ENCODE results near the gene DLGAP1.

The DLGAP1 gene

GRCh38 chr18:3619746-3620145, 835.4 kb downstream of the DLGAP1 start (continued):
- no peak for TF ChIP-seq ISL1 (CRISPR knock-in tag; IDR thresholded peaks at IDR 0.05)
- no peak for TF ChIP-seq TCF4 (CRISPR knock-in tag; IDR thresholded peaks at IDR 0.05; ENCODE audit: borderline replicate concordance)

- TF ChIP-seq ZNF8 (CRISPR knock-in tag; IDR thresholded peaks at IDR 0.05) (no peak), PPARA (CRISPR knock-in tag; IDR thresholded peaks at IDR 0.05; ENCODE audit: borderline replicate concordance) (no peak), ZFP3 (CRISPR knock-in tag; IDR thresholded peaks at IDR 0.05) (no peak), ZNF70 (CRISPR knock-in tag; IDR thresholded peaks at IDR 0.05) (no peak), ISL1 (CRISPR knock-in tag; IDR thresholded peaks at IDR 0.05) (no peak), ARNTL (CRISPR knock-in tag; IDR thresholded peaks at IDR 0.05; ENCODE audit: borderline replicate concordance, low read depth) (no peak), CREB5 (CRISPR knock-in tag; IDR thresholded peaks at IDR 0.05; ENCODE audit: low read depth) (no peak), CSDC2 (CRISPR knock-in tag; IDR thresholded peaks at IDR 0.05) (no peak), GLIS3 (CRISPR knock-in tag; IDR thresholded peaks at IDR 0.05) (no peak), PATZ1 (CRISPR knock-in tag; IDR thresholded peaks at IDR 0.05; ENCODE audit: borderline replicate concordance) (no peak), OSR1 (CRISPR knock-in tag; IDR thresholded peaks at IDR 0.05) (no peak)
- no peak for ATAC-seq
These were observed 835.9 kb downstream of the DLGAP1 start for GRCh38 chr18:3619222-3619621.

- TF ChIP-seq GLIS3 (CRISPR knock-in tag; IDR thresholded peaks at IDR 0.05) (no peak), CSRNP3 (CRISPR knock-in tag; IDR thresholded peaks at IDR 0.05) (no peak), TSHZ2 (CRISPR knock-in tag; IDR thresholded peaks at IDR 0.05) (no peak), POU6F1 (CRISPR knock-in tag; IDR thresholded peaks at IDR 0.05; ENCODE audit: borderline replicate concordance, low read depth) (no peak), PPARA (CRISPR knock-in tag; IDR thresholded peaks at IDR 0.05; ENCODE audit: borderline replicate concordance) (no peak), CREB5 (CRISPR knock-in tag; IDR thresholded peaks at IDR 0.05; ENCODE audit: low read depth) (no peak), CSDC2 (CRISPR knock-in tag; IDR thresholded peaks at IDR 0.05) (no peak), ARNTL (CRISPR knock-in tag; IDR thresholded peaks at IDR 0.05; ENCODE audit: borderline replicate concordance, low read depth) (no peak), ISL1 (CRISPR knock-in tag; IDR thresholded peaks at IDR 0.05) (no peak), ESRRG (CRISPR knock-in tag; IDR thresholded peaks at IDR 0.05) (no peak), BACH2 (CRISPR knock-in tag; IDR thresholded peaks at IDR 0.05; ENCODE audit: borderline replicate concordance) (no peak), ZFP30 (CRISPR knock-in tag; IDR thresholded peaks at IDR 0.05) (no peak), ZC3H10 (CRISPR knock-in tag; IDR thresholded peaks at IDR 0.05) (no peak)
These were observed 838.4 kb downstream of the DLGAP1 start for GRCh38 chr18:3616744-3617143.

More at GRCh38 chr18:3616744-3617143, 838.4 kb downstream of the DLGAP1 start:
- no peak for ATAC-seq

Data from SK-N-SH treated with all-trans-retinoic acid at 6 μM for 48 hours (cell line).